ENCODE measurements around the gene NRIP3.

The NRIP3 gene

DNA sequence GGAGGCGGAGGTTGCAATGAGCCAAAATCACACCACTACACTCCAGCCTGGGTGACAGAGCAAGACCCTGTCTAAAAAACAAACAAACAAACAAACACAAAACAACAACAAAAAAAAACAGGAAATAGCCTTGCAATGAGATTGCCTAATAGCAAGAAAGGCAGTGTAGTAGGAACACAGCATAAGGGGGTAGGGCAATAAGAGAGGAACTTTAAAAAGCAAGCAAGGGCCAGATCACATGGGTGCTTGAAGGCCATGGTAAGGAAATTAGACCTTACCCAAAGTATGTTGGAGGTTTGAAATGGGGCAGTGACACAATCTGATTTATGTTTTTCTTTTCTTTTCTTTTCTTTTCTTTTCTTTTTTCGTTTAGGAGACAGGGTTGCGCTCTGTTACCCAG, 34.7 kb upstream of the NRIP3 start:
- Histone ChIP-seq H3K4me2 (ENCODE audit: low read length) (no peak overlapping the region), H3K9me3 (ENCODE audit: control insufficient read depth, insufficient read depth, low read length) (no peaks in the 10 kb centered on the region), H3K4me3 (ENCODE audit: low read length) (no peak overlapping the region), H3K27me3 (ENCODE audit: control insufficient read depth, low read length) (peaks cover 28% of the 10 kb centered on the region), H3K79me2 (ENCODE audit: control insufficient read depth, low read length) (no peaks in the 10 kb centered on the region), H3K4me1 (ENCODE audit: control insufficient read depth, low read length) (no peaks in the 10 kb centered on the region), H3K36me3 (ENCODE audit: control insufficient read depth, low read length) (no peaks in the 10 kb centered on the region), H3F3A (ENCODE audit: control insufficient read depth, insufficient read depth) (no peaks in the 10 kb centered on the region), H3K9me2 (replicated peaks; ENCODE audit: control insufficient read depth, low read length) (no peaks in the 10 kb centered on the region), H4K20me1 (ENCODE audit: control insufficient read depth, insufficient read depth, low read depth, low read length) (no peaks in the 10 kb centered on the region), H3K27ac (ENCODE audit: low read depth, low read length) (no peak overlapping the region)
- TF ChIP-seq EZH2phosphoT487 (IDR thresholded peaks at IDR 0.05; ENCODE audit: borderline replicate concordance, low read length) = no peak
- TF ChIP-seq, protein P1, sequence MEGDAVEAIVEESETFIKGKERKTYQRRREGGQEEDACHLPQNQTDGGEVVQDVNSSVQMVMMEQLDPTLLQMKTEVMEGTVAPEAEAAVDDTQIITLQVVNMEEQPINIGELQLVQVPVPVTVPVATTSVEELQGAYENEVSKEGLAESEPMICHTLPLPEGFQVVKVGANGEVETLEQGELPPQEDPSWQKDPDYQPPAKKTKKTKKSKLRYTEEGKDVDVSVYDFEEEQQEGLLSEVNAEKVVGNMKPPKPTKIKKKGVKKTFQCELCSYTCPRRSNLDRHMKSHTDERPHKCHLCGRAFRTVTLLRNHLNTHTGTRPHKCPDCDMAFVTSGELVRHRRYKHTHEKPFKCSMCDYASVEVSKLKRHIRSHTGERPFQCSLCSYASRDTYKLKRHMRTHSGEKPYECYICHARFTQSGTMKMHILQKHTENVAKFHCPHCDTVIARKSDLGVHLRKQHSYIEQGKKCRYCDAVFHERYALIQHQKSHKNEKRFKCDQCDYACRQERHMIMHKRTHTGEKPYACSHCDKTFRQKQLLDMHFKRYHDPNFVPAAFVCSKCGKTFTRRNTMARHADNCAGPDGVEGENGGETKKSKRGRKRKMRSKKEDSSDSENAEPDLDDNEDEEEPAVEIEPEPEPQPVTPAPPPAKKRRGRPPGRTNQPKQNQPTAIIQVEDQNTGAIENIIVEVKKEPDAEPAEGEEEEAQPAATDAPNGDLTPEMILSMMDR (IDR thresholded peaks at IDR 0.05; ENCODE audit: low read depth, low read length, poor library complexity, severe bottlenecking) = no peak

DNA sequence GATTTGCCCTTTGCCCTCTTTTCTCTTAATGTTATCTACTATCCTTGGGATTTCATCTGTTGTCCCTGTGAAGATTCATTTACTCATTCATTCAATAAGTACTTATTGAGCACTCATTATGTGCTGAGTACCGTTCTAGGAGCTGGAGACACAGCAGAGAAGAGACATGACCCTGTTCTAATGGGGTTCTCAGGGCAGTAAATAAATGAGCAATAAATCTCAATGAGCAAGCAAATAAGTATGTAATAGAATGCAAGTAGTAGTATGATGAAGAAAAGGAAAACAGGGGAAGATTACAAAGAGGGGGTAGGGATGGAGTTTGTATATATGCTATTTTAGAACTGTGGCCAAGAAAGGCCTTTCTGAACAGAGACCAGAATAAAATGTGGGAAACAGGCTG, 34.2 kb upstream of the NRIP3 start:
- TF ChIP-seq, protein P1 (IDR thresholded peaks at IDR 0.05; ENCODE audit: low read depth, low read length, poor library complexity, severe bottlenecking) = no peak
- no peak for TF ChIP-seq EZH2phosphoT487 (IDR thresholded peaks at IDR 0.05; ENCODE audit: borderline replicate concordance, low read length)
- Histone ChIP-seq H3K27ac (ENCODE audit: low read depth, low read length) (no peak overlapping the region), H3K9me3 (ENCODE audit: control insufficient read depth, insufficient read depth, low read length) (no peaks in the 10 kb centered on the region), H4K20me1 (ENCODE audit: control insufficient read depth, insufficient read depth, low read depth, low read length) (no peaks in the 10 kb centered on the region), H3K4me1 (ENCODE audit: control insufficient read depth, low read length) (no peaks in the 10 kb centered on the region), H3K4me2 (ENCODE audit: low read length) (no peak overlapping the region), H3K9me2 (replicated peaks; ENCODE audit: control insufficient read depth, low read length) (no peaks in the 10 kb centered on the region), H3K36me3 (ENCODE audit: control insufficient read depth, low read length) (no peaks in the 10 kb centered on the region), H3K27me3 (ENCODE audit: control insufficient read depth, low read length) (peaks cover 28% of the 10 kb centered on the region), H3K79me2 (ENCODE audit: control insufficient read depth, low read length) (no peaks in the 10 kb centered on the region), H3F3A (ENCODE audit: control insufficient read depth, insufficient read depth) (no peaks in the 10 kb centered on the region), H3K4me3 (ENCODE audit: low read length) (no peak overlapping the region)

DNA sequence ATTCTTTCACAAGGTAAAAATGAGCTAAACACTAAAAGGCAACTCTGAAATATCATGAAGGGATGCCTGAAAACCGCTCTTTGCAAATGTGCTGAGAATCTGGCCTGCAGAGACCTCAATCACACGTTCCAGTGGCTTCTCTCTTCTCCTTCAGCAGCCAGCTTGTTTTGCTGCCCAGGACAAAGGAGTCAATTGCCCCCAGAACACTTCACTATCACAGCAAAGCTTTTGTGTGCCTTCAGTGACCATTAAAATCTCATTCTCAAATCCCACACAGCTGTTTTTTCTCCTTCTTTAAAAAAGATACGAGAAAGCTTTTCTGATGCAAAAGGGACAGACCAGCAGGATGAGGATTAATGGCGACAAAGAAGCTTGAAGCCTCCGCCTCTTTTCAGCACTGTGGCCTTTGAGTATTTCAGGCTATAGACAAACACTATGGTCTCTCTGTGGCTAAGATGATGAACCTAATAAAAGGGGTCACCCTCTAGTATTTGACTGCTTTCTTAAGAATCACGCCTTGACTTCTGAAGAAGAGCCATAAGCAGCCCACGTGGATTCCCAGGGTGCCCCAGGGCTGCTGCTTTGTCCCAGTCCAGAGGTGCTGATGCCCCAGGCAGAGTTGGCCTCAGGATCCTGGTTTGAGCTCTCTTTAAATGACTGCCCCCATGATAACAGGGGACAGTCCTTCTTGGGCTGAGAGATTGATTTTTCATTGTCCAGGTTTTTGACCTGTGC, 33.4 kb upstream of the NRIP3 start:
- no peak overlapping the region for H3K4me3 ChIP-seq (ENCODE audit: low read length)
- no peaks in the 10 kb centered on the region for H4K20me1 ChIP-seq (ENCODE audit: control insufficient read depth, insufficient read depth, low read depth, low read length)
- no peak overlapping the region for H3K4me2 ChIP-seq (ENCODE audit: low read length)
- H3K79me2 ChIP-seq (ENCODE audit: control insufficient read depth, low read length) = no peaks in the 10 kb centered on the region
- no peaks in the 10 kb centered on the region for H3K9me3 ChIP-seq (ENCODE audit: control insufficient read depth, insufficient read depth, low read length)
- H3K36me3 ChIP-seq (ENCODE audit: control insufficient read depth, low read length) = no peaks in the 10 kb centered on the region
- no peaks in the 10 kb centered on the region for H3F3A ChIP-seq (ENCODE audit: control insufficient read depth, insufficient read depth)
- no peak overlapping the region for H3K27ac ChIP-seq (ENCODE audit: low read depth, low read length)
- H3K27me3 ChIP-seq (ENCODE audit: control insufficient read depth, low read length) = peaks cover 28% of the 10 kb centered on the region
- TF ChIP-seq EZH2phosphoT487 (IDR thresholded peaks at IDR 0.05; ENCODE audit: borderline replicate concordance, low read length) = no peak
- no peaks in the 10 kb centered on the region for H3K9me2 ChIP-seq (replicated peaks; ENCODE audit: control insufficient read depth, low read length)
- H3K4me1 ChIP-seq (ENCODE audit: control insufficient read depth, low read length) = no peaks in the 10 kb centered on the region

DNA sequence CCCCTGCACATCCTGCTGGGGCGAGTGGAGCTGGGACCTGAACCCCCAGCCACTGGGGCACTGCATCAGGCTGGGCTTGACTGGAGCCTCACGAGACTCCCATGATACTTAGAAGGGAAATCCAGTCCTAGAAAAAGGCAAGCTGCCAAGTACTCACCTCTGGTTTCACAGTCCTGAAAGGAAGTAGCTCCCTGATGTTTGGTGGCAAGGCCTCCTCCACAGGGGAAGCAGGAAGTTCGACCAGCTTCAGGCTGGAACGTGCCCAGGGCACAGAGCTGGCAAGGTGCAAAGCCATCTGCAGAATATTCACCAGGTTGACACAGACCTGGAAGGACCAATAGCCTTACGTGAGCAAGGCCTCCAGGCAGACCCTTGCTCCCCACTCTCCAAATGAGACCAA, 26.8 kb upstream of the NRIP3 start:
- Histone ChIP-seq H3K27ac (ENCODE audit: low read depth, low read length) (no peak overlapping the region), H3K4me1 (ENCODE audit: control insufficient read depth, low read length) (no peaks in the 10 kb centered on the region), H3K9me3 (ENCODE audit: control insufficient read depth, insufficient read depth, low read length) (no peaks in the 10 kb centered on the region), H3K4me3 (ENCODE audit: low read length) (no peak overlapping the region), H3K27me3 (ENCODE audit: control insufficient read depth, low read length) (peaks cover 5% of the 10 kb centered on the region; the same call in 1 of the 2 replicates), H3K4me2 (ENCODE audit: low read length) (no peak overlapping the region), H4K20me1 (ENCODE audit: control insufficient read depth, insufficient read depth, low read depth, low read length) (no peaks in the 10 kb centered on the region), H3K36me3 (ENCODE audit: control insufficient read depth, low read length) (no peaks in the 10 kb centered on the region), H3F3A (ENCODE audit: control insufficient read depth, insufficient read depth) (no peaks in the 10 kb centered on the region), H3K79me2 (ENCODE audit: control insufficient read depth, low read length) (no peaks in the 10 kb centered on the region), H3K9me2 (replicated peaks; ENCODE audit: control insufficient read depth, low read length) (no peaks in the 10 kb centered on the region)
- TF ChIP-seq EZH2phosphoT487 (IDR thresholded peaks at IDR 0.05; ENCODE audit: borderline replicate concordance, low read length) = no peak
- TF ChIP-seq, protein P1 (IDR thresholded peaks at IDR 0.05; ENCODE audit: low read depth, low read length, poor library complexity, severe bottlenecking) = no peak

All from DOHH2 (cell line).